Loucy (cell line): ENCODE measurements around the gene C2CD3.

Experiments
- H2AFZ ChIP-seq: fragments of 200-600 bp; sonication (generic); 2 replicates; pipeline ENCODE4 v1.6.0; 2016; ENCODE audit warnings: antibody characterized with exemption, mild to moderate bottlenecking, low read length, moderate library complexity
- H3F3A ChIP-seq: fragments of 200-600 bp; 2 replicates; pipeline ENCODE4 v1.6.0; 2016; ENCODE audit warnings: antibody characterized with exemption, low read depth, mild to moderate bottlenecking
- H3K27me3 ChIP-seq: fragments of 200-600 bp; sonication (generic); 2 replicates; pipeline ENCODE4 v1.6.1; 2014; ENCODE audit warnings: low read length, mild to moderate bottlenecking; ENCODE audit not compliant: insufficient read depth, poor library complexity, severe bottlenecking
- H3K36me3 ChIP-seq: fragments of 200-600 bp; sonication (generic); 2 replicates; pipeline ENCODE4 v1.6.1; 2016; ENCODE audit warnings: low read length; ENCODE audit not compliant: insufficient read depth
- H3K4me1 ChIP-seq: fragments of 200-600 bp; sonication (generic); 2 replicates; pipeline ENCODE4 v1.5.1; 2014; ENCODE audit warnings: low read length, mild to moderate bottlenecking; ENCODE audit not compliant: insufficient read depth, poor library complexity, severe bottlenecking
- H3K4me2 ChIP-seq: fragments of 200-600 bp; sonication (generic); 2 replicates; pipeline ENCODE4 v1.6.0; 2014; ENCODE audit warnings: antibody characterized with exemption, low read length, low read depth, mild to moderate bottlenecking; ENCODE audit not compliant: poor library complexity, severe bottlenecking
- H3K4me3 ChIP-seq: fragments of 200-600 bp; sonication (generic); 2 replicates; pipeline ENCODE4 v1.5.1; 2014; ENCODE audit warnings: low read length, mild to moderate bottlenecking, mixed read lengths; ENCODE audit not compliant: poor library complexity, severe bottlenecking
- H3K79me2 ChIP-seq: fragments of 200-600 bp; sonication (generic); 2 replicates; pipeline ENCODE4 v1.6.1; 2014; ENCODE audit warnings: low read length; ENCODE audit not compliant: insufficient read depth
- H3K9ac ChIP-seq: fragments of 200-600 bp; sonication (generic); 2 replicates; pipeline ENCODE4 v1.6.0; 2014; ENCODE audit warnings: mild to moderate bottlenecking, low read depth, low read length, moderate library complexity; ENCODE audit not compliant: poor library complexity, severe bottlenecking
- H3K9me2 ChIP-seq: fragments of 200-600 bp; sonication (generic); replicated peaks from 2 replicates; pipeline ENCODE4 v1.6.1; 2016; ENCODE audit warnings: low read depth, low read length, mixed read lengths
- H3K9me3 ChIP-seq: fragments of 200-600 bp; sonication (generic); 2 replicates; pipeline ENCODE4 v1.6.1; 2014; ENCODE audit warnings: mild to moderate bottlenecking, antibody characterized with exemption, low read length, low read depth; ENCODE audit not compliant: insufficient read depth
- H4K20me1 ChIP-seq: fragments of 200-600 bp; sonication (generic); 2 replicates; pipeline ENCODE4 v1.6.0; 2014; ENCODE audit warnings: antibody characterized with exemption, low read length, mild to moderate bottlenecking; ENCODE audit not compliant: insufficient read depth, poor library complexity, severe bottlenecking
- EZH2phosphoT487 ChIP-seq: fragments of 200-600 bp; IDR thresholded peaks from 2 replicates; pipeline ENCODE4 v1.6.1; 2018; ENCODE audit warnings: antibody characterized with exemption, mild to moderate bottlenecking, moderate library complexity, borderline replicate concordance
- TF ChIP-seq, protein P1 (sequence below): fragments of 200-600 bp; sonication (generic); conservative IDR thresholded peaks from 2 replicates; pipeline ENCODE4 v1.5.1; 2014; ENCODE audit warnings: mild to moderate bottlenecking, antibody characterized with exemption, low read length

C2CD3 gene

GRCh38 chr11:74092425-74092824 lies 78.4 kb downstream of the C2CD3 start:
- Histone ChIP-seq H3K27me3 (no peaks in the 10 kb centered on the region), H2AFZ (no peak overlapping the region), H3K4me2 (no peak overlapping the region), H3K4me1 (peaks cover 6% of the 10 kb centered on the region), H3K36me3 (peaks cover 58% of the 10 kb centered on the region; the same call in 1 of the 2 replicates), H3K9ac (no peak overlapping the region), H4K20me1 (no peaks in the 10 kb centered on the region), H3K79me2 (no peaks in the 10 kb centered on the region), H3K9me2 (no peaks in the 10 kb centered on the region), H3K9me3 (no peaks in the 10 kb centered on the region), H3F3A (no peaks in the 10 kb centered on the region), H3K4me3 (no peak overlapping the region)
- TF ChIP-seq EZH2phosphoT487 = no peak
- TF ChIP-seq, protein P1, sequence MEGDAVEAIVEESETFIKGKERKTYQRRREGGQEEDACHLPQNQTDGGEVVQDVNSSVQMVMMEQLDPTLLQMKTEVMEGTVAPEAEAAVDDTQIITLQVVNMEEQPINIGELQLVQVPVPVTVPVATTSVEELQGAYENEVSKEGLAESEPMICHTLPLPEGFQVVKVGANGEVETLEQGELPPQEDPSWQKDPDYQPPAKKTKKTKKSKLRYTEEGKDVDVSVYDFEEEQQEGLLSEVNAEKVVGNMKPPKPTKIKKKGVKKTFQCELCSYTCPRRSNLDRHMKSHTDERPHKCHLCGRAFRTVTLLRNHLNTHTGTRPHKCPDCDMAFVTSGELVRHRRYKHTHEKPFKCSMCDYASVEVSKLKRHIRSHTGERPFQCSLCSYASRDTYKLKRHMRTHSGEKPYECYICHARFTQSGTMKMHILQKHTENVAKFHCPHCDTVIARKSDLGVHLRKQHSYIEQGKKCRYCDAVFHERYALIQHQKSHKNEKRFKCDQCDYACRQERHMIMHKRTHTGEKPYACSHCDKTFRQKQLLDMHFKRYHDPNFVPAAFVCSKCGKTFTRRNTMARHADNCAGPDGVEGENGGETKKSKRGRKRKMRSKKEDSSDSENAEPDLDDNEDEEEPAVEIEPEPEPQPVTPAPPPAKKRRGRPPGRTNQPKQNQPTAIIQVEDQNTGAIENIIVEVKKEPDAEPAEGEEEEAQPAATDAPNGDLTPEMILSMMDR = no peak

- no peak overlapping the region for H3K4me3 ChIP-seq
- no peaks in the 10 kb centered on the region for H3K27me3 ChIP-seq
- no peak overlapping the region for H3K4me2 ChIP-seq
- no peak overlapping the region for H2AFZ ChIP-seq
- no peak for TF ChIP-seq EZH2phosphoT487
- TF ChIP-seq, protein P1 = no peak
- H3K4me1 ChIP-seq = peaks cover 6% of the 10 kb centered on the region
- no peaks in the 10 kb centered on the region for H3K9me2 ChIP-seq
- peaks cover 60% of the 10 kb centered on the region; the same call in 1 of the 2 replicates for H3K36me3 ChIP-seq
- no peaks in the 10 kb centered on the region for H4K20me1 ChIP-seq
- H3K9ac ChIP-seq = no peak overlapping the region
- no peaks in the 10 kb centered on the region for H3F3A ChIP-seq
- no peaks in the 10 kb centered on the region for H3K79me2 ChIP-seq
- H3K9me3 ChIP-seq = no peaks in the 10 kb centered on the region
Observed at GRCh38 chr11:74091549-74091948, 79.3 kb downstream of the C2CD3 start.

DNA sequence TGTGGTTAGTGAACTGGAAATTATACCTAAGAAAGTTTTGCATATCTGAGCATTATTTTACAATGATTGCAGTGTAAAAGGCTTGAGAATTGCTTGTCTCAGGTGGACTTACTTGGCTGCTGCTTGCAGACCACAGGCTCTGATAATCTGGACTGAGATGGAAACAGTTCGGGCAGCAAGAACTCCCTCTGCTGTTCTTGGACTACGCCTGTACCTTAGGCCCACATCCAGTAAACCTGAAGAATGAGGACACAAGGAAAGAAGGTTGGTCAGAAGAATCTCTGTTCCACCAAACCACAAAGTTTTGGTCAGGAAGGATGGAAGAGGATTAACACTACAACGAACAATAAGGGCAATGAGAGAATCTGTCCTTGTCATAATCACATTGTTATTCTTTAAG lies 80.1 kb downstream of the C2CD3 start:
- H3K4me1 ChIP-seq = peaks cover 10% of the 10 kb centered on the region
- no peaks in the 10 kb centered on the region for H3F3A ChIP-seq
- H3K27me3 ChIP-seq = no peaks in the 10 kb centered on the region
- no peaks in the 10 kb centered on the region for H4K20me1 ChIP-seq
- no peaks in the 10 kb centered on the region for H3K79me2 ChIP-seq
- H3K9me3 ChIP-seq = no peaks in the 10 kb centered on the region
- TF ChIP-seq, protein P1 = peak; percentile 41
- no peak for TF ChIP-seq EZH2phosphoT487
- peaks cover 61% of the 10 kb centered on the region; the same call in 1 of the 2 replicates for H3K36me3 ChIP-seq
- no peak overlapping the region for H3K4me3 ChIP-seq
- H3K4me2 ChIP-seq = no peak overlapping the region
- no peak overlapping the region for H2AFZ ChIP-seq
- no peaks in the 10 kb centered on the region for H3K9me2 ChIP-seq
- no peak overlapping the region for H3K9ac ChIP-seq
